Putamen (tissue), 1 donor: ENCODE data around the gene MACC1.

Experiments
- DNase-seq: peaks from one replicate; pipeline ENCODE4 v3.0.0-alpha.2; 2016; ENCODE audit warnings: low spot score

The MACC1 gene

GRCh38 chr7:20229646-20230500 is 12.7 kb upstream of the MACC1 start:
- DNase-seq = no peak

- DNase-seq = no peak
Measured at GRCh38 chr7:20229081-20229480, 11.9 kb upstream of the MACC1 start.

- no peak for DNase-seq
Measured at GRCh38 chr7:20228654-20229053, 11.5 kb upstream of the MACC1 start.

GRCh38 chr7:20227291-20227795 is 10.2 kb upstream of the MACC1 start:
- DNase-seq = no peak

- no peak for DNase-seq
Measured at GRCh38 chr7:20226860-20227259, 9.7 kb upstream of the MACC1 start.

GRCh38 chr7:20225384-20225783 is 8.2 kb upstream of the MACC1 start:
- no peak for DNase-seq

- DNase-seq = no peak
Measured at GRCh38 chr7:20224025-20224424, 6.8 kb upstream of the MACC1 start.

- no peak for DNase-seq
Measured at GRCh38 chr7:20223356-20223755, 6.2 kb upstream of the MACC1 start.

- no peak for DNase-seq
Measured at GRCh38 chr7:20222219-20222828, 5.1 kb upstream of the MACC1 start.

GRCh38 chr7:20220921-20221547 is 3.9 kb upstream of the MACC1 start:
- no peak for DNase-seq

GRCh38 chr7:20220293-20220761 is 3.1 kb upstream of the MACC1 start:
- DNase-seq = no peak

- DNase-seq = no peak
Measured at GRCh38 chr7:20219446-20220292, 2.5 kb upstream of the MACC1 start.

- no peak for DNase-seq
Measured at GRCh38 chr7:20219062-20219445, 1.9 kb upstream of the MACC1 start.

- no peak for DNase-seq
Measured at GRCh38 chr7:20218279-20218678, 1.1 kb upstream of the MACC1 start.

- DNase-seq = no peak
Measured at GRCh38 chr7:20216406-20217036, 663 bp downstream of the MACC1 start.

GRCh38 chr7:20214921-20215669 is 2.1 kb downstream of the MACC1 start:
- no peak for DNase-seq

- no peak for DNase-seq
Measured at GRCh38 chr7:20214132-20214531, 3.1 kb downstream of the MACC1 start.

- no peak for DNase-seq
Measured at GRCh38 chr7:20213378-20213777, 3.8 kb downstream of the MACC1 start.

GRCh38 chr7:20211376-20211775 is 5.8 kb downstream of the MACC1 start:
- DNase-seq = no peak

GRCh38 chr7:20208651-20209307 is 8.4 kb downstream of the MACC1 start:
- DNase-seq = no peak
